WTC11 (cell line): Measurements from ENCODE around the gene ZFYVE28. TPM values are rescaled to one million over a fixed set of nuclear protein-coding genes. Genes with fewer than 3 reads are reported as not detected.

Experiments used
- ATAC-seq: fragments of 200-7000 bp; cut with Tn5 transposase; 2 replicates; pipeline ENCODE4 v1.10.0; 2021; ENCODE audit warnings: mild to moderate bottlenecking, moderate library complexity
- CTCF ChIA-PET: fragments of 300-600 bp; sonication (Branson Sonifier 250); formaldehyde crosslinking; loops from one replicate; lab custom pipeline; 2021; ENCODE audit warnings: antibody characterized with exemption; lab: Charles Lee
- POLR2A ChIA-PET: fragments of 350-600 bp; sonication (Branson Sonifier 250); formaldehyde crosslinking; loops from one replicate; lab custom pipeline; 2021; ENCODE audit warnings: antibody characterized with exemption; lab: Charles Lee
- DNase-seq: peaks from one replicate; pipeline ENCODE4 v3.0.0; 2021; ENCODE audit warnings: low spot score
- H3K27ac Mint-ChIP-seq: 2 replicates; pipeline ENCODE4 v1.8.0; 2021; ENCODE audit warnings: mixed read lengths
- H3K27me3 Mint-ChIP-seq: 2 replicates; pipeline ENCODE4 v1.8.0; 2021; ENCODE audit warnings: low read depth, mild to moderate bottlenecking, moderate library complexity, mixed read lengths
- H3K36me3 Mint-ChIP-seq: 2 replicates; pipeline ENCODE4 v1.8.0; 2021; ENCODE audit warnings: mixed read lengths
- H3K4me1 Mint-ChIP-seq: 2 replicates; pipeline ENCODE4 v1.8.0; 2022; ENCODE audit warnings: mixed read lengths
- H3K4me3 Mint-ChIP-seq: 2 replicates; pipeline ENCODE4 v1.8.0; 2021; ENCODE audit warnings: mild to moderate bottlenecking, moderate library complexity, mixed read lengths
- H3K9me3 Mint-ChIP-seq: 2 replicates; pipeline ENCODE4 v1.8.0; 2021; ENCODE audit warnings: mixed read lengths
- CDX4 ChIP-seq: fragments of 250-450 bp; sonication (Bioruptor Pico); IDR thresholded peaks from 2 replicates; pipeline ENCODE4 v1.9.0; 2021; ENCODE audit warnings: moderate library complexity, mild to moderate bottlenecking, inconsistent platforms, borderline replicate concordance
- ELF4 ChIP-seq: sonication (generic); formaldehyde crosslinking; IDR thresholded peaks from 2 replicates; pipeline ENCODE4 v1.8.1; 2022; ENCODE audit warnings: low read depth, mild to moderate bottlenecking, moderate library complexity, missing genetic modification reagents
- FOXJ3 ChIP-seq: sonication (generic); formaldehyde crosslinking; IDR thresholded peaks from 2 replicates; pipeline ENCODE4 v1.9.0; 2021; ENCODE audit warnings: missing genetic modification reagents, mild to moderate bottlenecking, borderline replicate concordance
- FOXP4 ChIP-seq: sonication (generic); formaldehyde crosslinking; IDR thresholded peaks from 2 replicates; pipeline ENCODE4 v1.8.0; 2022; ENCODE audit warnings: mild to moderate bottlenecking, missing genetic modification reagents
- HMGXB4 ChIP-seq: sonication (generic); formaldehyde crosslinking; IDR thresholded peaks from 2 replicates; pipeline ENCODE4 v1.8.1; 2023; ENCODE audit warnings: mild to moderate bottlenecking, moderate library complexity, missing genetic modification reagents
- IRF1 ChIP-seq: sonication (generic); formaldehyde crosslinking; IDR thresholded peaks from 2 replicates; pipeline ENCODE4 v1.8.0; 2023; ENCODE audit warnings: missing genetic modification reagents
- IRF2 ChIP-seq: sonication (generic); formaldehyde crosslinking; IDR thresholded peaks from 2 replicates; pipeline ENCODE4 v1.8.0; 2022; ENCODE audit warnings: low read depth, missing genetic modification reagents, borderline replicate concordance
- MAX ChIP-seq: sonication (generic); formaldehyde crosslinking; IDR thresholded peaks from 2 replicates; pipeline ENCODE4 v1.8.0; 2022; ENCODE audit warnings: mild to moderate bottlenecking, missing genetic modification reagents
- MXD4 ChIP-seq: fragments of 250-450 bp; sonication (Bioruptor Pico); IDR thresholded peaks from 2 replicates; pipeline ENCODE4 v1.8.0; 2021; ENCODE audit warnings: mild to moderate bottlenecking, moderate library complexity, borderline replicate concordance
- NR2C2 ChIP-seq: sonication (generic); formaldehyde crosslinking; IDR thresholded peaks from 2 replicates; pipeline ENCODE4 v1.8.0; 2022; ENCODE audit warnings: mild to moderate bottlenecking, missing genetic modification reagents
- OVOL2 ChIP-seq: fragments of 250-450 bp; sonication (Bioruptor Pico); IDR thresholded peaks from 2 replicates; pipeline ENCODE4 v1.9.0; 2021; ENCODE audit warnings: mild to moderate bottlenecking, borderline replicate concordance
- PRDM15 ChIP-seq: sonication (generic); formaldehyde crosslinking; IDR thresholded peaks from 2 replicates; pipeline ENCODE4 v1.8.0; 2022; ENCODE audit warnings: missing genetic modification reagents
- SP1 ChIP-seq: sonication (generic); formaldehyde crosslinking; conservative IDR thresholded peaks from 2 replicates; pipeline ENCODE4 v1.8.1; 2022; ENCODE audit warnings: missing genetic modification reagents
- TEAD1 ChIP-seq: sonication (generic); formaldehyde crosslinking; IDR thresholded peaks from 2 replicates; pipeline ENCODE4 v1.8.0; 2022; ENCODE audit warnings: mild to moderate bottlenecking, missing genetic modification reagents
- ZNF121 ChIP-seq: sonication (generic); formaldehyde crosslinking; IDR thresholded peaks from 2 replicates; pipeline ENCODE4 v1.8.0; 2023; ENCODE audit warnings: missing genetic modification reagents
- ZNF219 ChIP-seq: sonication (generic); formaldehyde crosslinking; IDR thresholded peaks from 2 replicates; pipeline ENCODE4 v1.8.0; 2023; ENCODE audit warnings: missing genetic modification reagents, mild to moderate bottlenecking, borderline replicate concordance
- ZNF671 ChIP-seq: fragments of 250-450 bp; sonication (Bioruptor Pico); IDR thresholded peaks from 2 replicates; pipeline ENCODE4 v1.8.0; 2021; ENCODE audit warnings: mild to moderate bottlenecking
- total RNA-seq: library from RNA; stranded (reverse); gene quantifications from 3 replicates; pipeline ENCODE4 v1.2.3, GENCODE V29; 2021

ZFYVE28 gene
- total RNA-seq, 1 experiment from 2014 or later: 7.8 TPM

GRCh38 chr4:2296631-2297601 is 121.5 kb downstream of the ZFYVE28 start:
- ATAC-seq (peak; percentile 48), DNase-seq (no peak)

GRCh38 chr4:2295900-2296442 is 122.5 kb downstream of the ZFYVE28 start:
- TF ChIP-seq NR2C2 (CRISPR knock-in tag) (no peak), FOXJ3 (CRISPR knock-in tag) (no peak), IRF2 (no peak), MXD4 (CRISPR knock-in tag) (no peak)
- DNase-seq: no peak
- Mint-ChIP-seq H3K4me3 (no peak overlapping the region), H3K4me1 (peaks cover 12% of the 10 kb centered on the region), H3K27ac (no peak overlapping the region), H3K9me3 (peaks cover 8% of the 10 kb centered on the region), H3K36me3 (peaks cover 2% of the 10 kb centered on the region; the same call in 1 of the 2 replicates), H3K27me3 (no peaks in the 10 kb centered on the region; the same call in 1 of the 2 replicates)
- no peak for ATAC-seq
- ChIA-PET CTCF (interaction anchor here (0.8 to 2.7 kb wide), 6 partner anchors 28 to 146 kb away, joined by 3 to 9 read pairs (median 5); no protein-coding TSS in a partner anchor), POLR2A (no interaction called here)

More at GRCh38 chr4:2296631-2297601, 121.5 kb downstream of the ZFYVE28 start:
- TF ChIP-seq ZNF671 (CRISPR knock-in tag): no peak
- TF ChIP-seq HMGXB4 (CRISPR knock-in tag): 0 out of 2 replicates have a peak, but pooled peaks have one; percentile 25
- TF ChIP-seq ZNF121 (CRISPR knock-in tag): no peak
- TF ChIP-seq ELF4 (CRISPR knock-in tag): no peak
- TF ChIP-seq PRDM15 (CRISPR knock-in tag): no peak
- no peak for TF ChIP-seq CDX4
- TF ChIP-seq OVOL2 (CRISPR knock-in tag): no peak
- no peak for TF ChIP-seq IRF1 (CRISPR knock-in tag)
- Mint-ChIP-seq H3K4me1 (peaks cover 12% of the 10 kb centered on the region), H3K27ac (no peak overlapping the region), H3K27me3 (no peaks in the 10 kb centered on the region; the same call in 1 of the 2 replicates), H3K9me3 (peaks cover 8% of the 10 kb centered on the region), H3K4me3 (no peak overlapping the region), H3K36me3 (peaks cover 2% of the 10 kb centered on the region; the same call in 1 of the 2 replicates)
- ChIA-PET CTCF (interaction anchor here (0.6 to 2.7 kb wide), 3 partner anchors 76 to 145 kb away, joined by 4 to 9 read pairs (median 8); no protein-coding TSS in a partner anchor), POLR2A (no interaction called here)

GRCh38 chr4:2295500-2295899 is 122.9 kb downstream of the ZFYVE28 start:
- ATAC-seq: peak; percentile 49
- no peak for DNase-seq
- Mint-ChIP-seq H3K27me3 (no peaks in the 10 kb centered on the region; the same call in 1 of the 2 replicates), H3K9me3 (peaks cover 8% of the 10 kb centered on the region), H3K27ac (no peak overlapping the region), H3K36me3 (peaks cover 2% of the 10 kb centered on the region; the same call in 1 of the 2 replicates), H3K4me1 (peaks cover 12% of the 10 kb centered on the region), H3K4me3 (no peak overlapping the region)
- ChIA-PET CTCF (interaction anchor here (0.8 to 2.7 kb wide), 6 partner anchors 27 to 146 kb away, joined by 3 to 9 read pairs (median 5); no protein-coding TSS in a partner anchor), POLR2A (no interaction called here)
- TF ChIP-seq FOXP4 (CRISPR knock-in tag): no peak
- no peak for TF ChIP-seq SP1 (CRISPR knock-in tag)
- TF ChIP-seq ZNF121 (CRISPR knock-in tag): no peak
- no peak for TF ChIP-seq ZNF219 (CRISPR knock-in tag)
- TF ChIP-seq MAX: no peak
- TF ChIP-seq TEAD1 (CRISPR knock-in tag): no peak
